Parathyroid adenoma (tissue), 2 donors: ENCODE measurements around the gene SECISBP2.

Experiments
- H2AFZ ChIP-seq: fragments of 300-600 bp; sonication (generic); one replicate; pipeline ENCODE4 v1.7.0; 2017; ENCODE audit warnings: antibody characterized with exemption, mild to moderate bottlenecking
- H3K27ac ChIP-seq: fragments of 300-600 bp; sonication (generic); one replicate; pipeline ENCODE4 v1.7.0; 2017
- H3K27me3 ChIP-seq: fragments of 300-600 bp; sonication (generic); one replicate; pipeline ENCODE4 v1.7.0; 2017; ENCODE audit warnings: low read length; ENCODE audit not compliant: control insufficient read depth, insufficient read depth
- H3K36me3 ChIP-seq: fragments of 300-600 bp; sonication (generic); one replicate; pipeline ENCODE4 v1.7.0; 2017; ENCODE audit warnings: low read length; ENCODE audit not compliant: control insufficient read depth, insufficient read depth
- H3K4me1 ChIP-seq: fragments of 300-600 bp; sonication (generic); one replicate; pipeline ENCODE4 v1.7.0; 2017; ENCODE audit warnings: control low read depth
- H3K4me2 ChIP-seq: fragments of 300-600 bp; sonication (generic); one replicate; pipeline ENCODE4 v1.7.0; 2017; ENCODE audit warnings: low read length
- H3K4me3 ChIP-seq: fragments of 300-600 bp; sonication (generic); one replicate; pipeline ENCODE4 v1.7.0; 2017; ENCODE audit warnings: low read depth, low read length
- H3K79me2 ChIP-seq: fragments of 300-600 bp; sonication (generic); one replicate; pipeline ENCODE4 v1.7.0; 2017; ENCODE audit warnings: control low read depth
- H3K9ac ChIP-seq: fragments of 300-600 bp; sonication (generic); one replicate; pipeline ENCODE4 v1.7.0; 2017; ENCODE audit warnings: mild to moderate bottlenecking
- H3K9me3 ChIP-seq: fragments of 300-600 bp; sonication (generic); one replicate; pipeline ENCODE4 v1.7.0; 2017; ENCODE audit warnings: low read length; ENCODE audit not compliant: control insufficient read depth
- CTCF ChIP-seq: fragments of 300-600 bp; sonication (generic); IDR thresholded peaks from one replicate; pipeline ENCODE4 v1.7.0; 2017; ENCODE audit warnings: antibody characterized with exemption, mild to moderate bottlenecking
- donor health status: primary hyperparathyroidism.

SECISBP2 gene

GRCh38 chr9:89381308-89381609 is 63.0 kb downstream of the SECISBP2 start:
- H3K4me2 ChIP-seq, result no peak overlapping the region
- no peaks in the 10 kb centered on the region for H3K27me3 ChIP-seq
- no peaks in the 10 kb centered on the region for H3K9me3 ChIP-seq
- H2AFZ ChIP-seq, result no peak overlapping the region
- H3K79me2 ChIP-seq, result no peaks in the 10 kb centered on the region
- H3K27ac ChIP-seq, result no peak overlapping the region
- H3K36me3 ChIP-seq, result no peaks in the 10 kb centered on the region
- TF ChIP-seq CTCF, result no peak
- no peaks in the 10 kb centered on the region for H3K4me1 ChIP-seq
- H3K4me3 ChIP-seq, result no peak overlapping the region
- H3K9ac ChIP-seq, result no peak overlapping the region

- Histone ChIP-seq H3K27ac (no peak overlapping the region), H3K9ac (no peak overlapping the region), H3K4me2 (no peak overlapping the region), H3K9me3 (no peaks in the 10 kb centered on the region), H2AFZ (no peak overlapping the region), H3K79me2 (no peaks in the 10 kb centered on the region), H3K36me3 (no peaks in the 10 kb centered on the region), H3K27me3 (no peaks in the 10 kb centered on the region), H3K4me3 (no peak overlapping the region), H3K4me1 (no peaks in the 10 kb centered on the region)
- no peak for TF ChIP-seq CTCF
Measured at GRCh38 chr9:89382026-89382986, 64.0 kb downstream of the SECISBP2 start.

DNA sequence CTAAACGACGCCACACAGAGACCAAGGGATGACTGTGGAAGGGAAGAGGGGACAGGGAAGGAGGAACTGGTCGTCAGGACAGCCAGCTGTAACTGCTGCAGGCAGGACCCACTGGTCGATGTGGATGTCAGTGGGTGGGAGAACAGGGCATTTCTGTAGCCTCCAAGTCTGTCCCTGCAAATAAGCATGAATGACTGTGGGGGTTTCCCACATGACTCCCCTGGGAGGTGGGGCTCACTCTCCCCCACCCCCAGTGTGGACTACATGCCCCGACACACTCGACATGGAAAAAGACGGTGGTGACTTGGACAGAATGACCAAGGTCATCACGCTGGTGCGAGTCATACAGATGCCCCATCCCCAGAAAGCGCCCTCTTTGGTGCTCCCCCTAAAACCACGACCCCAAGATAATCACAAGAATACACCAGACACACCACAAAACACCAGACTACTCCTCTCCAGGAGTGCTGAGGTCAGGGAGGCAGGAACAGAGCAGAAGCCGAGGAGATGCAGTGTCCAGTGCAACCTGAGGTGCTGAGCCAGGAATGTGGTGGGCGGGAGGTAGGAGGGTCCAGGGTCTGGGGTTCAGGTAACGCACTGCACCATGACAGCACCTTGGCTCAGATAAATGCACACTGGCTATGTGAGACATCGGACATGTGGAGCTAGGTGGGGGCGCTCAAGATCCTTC is 64.9 kb downstream of the SECISBP2 start:
- Histone ChIP-seq H3K4me2 (no peak overlapping the region), H3K9ac (no peak overlapping the region), H3K4me3 (no peak overlapping the region), H3K9me3 (no peaks in the 10 kb centered on the region), H3K79me2 (no peaks in the 10 kb centered on the region), H3K27ac (no peak overlapping the region), H2AFZ (no peak overlapping the region), H3K4me1 (no peaks in the 10 kb centered on the region), H3K36me3 (no peaks in the 10 kb centered on the region), H3K27me3 (no peaks in the 10 kb centered on the region)
- TF ChIP-seq CTCF, result no peak

GRCh38 chr9:89383721-89384300 is 65.5 kb downstream of the SECISBP2 start:
- no peak overlapping the region for H3K9ac ChIP-seq
- H3K27me3 ChIP-seq, result no peaks in the 10 kb centered on the region
- H3K4me3 ChIP-seq, result no peak overlapping the region
- no peak overlapping the region for H3K27ac ChIP-seq
- no peaks in the 10 kb centered on the region for H3K36me3 ChIP-seq
- no peaks in the 10 kb centered on the region for H3K4me1 ChIP-seq
- H3K79me2 ChIP-seq, result no peaks in the 10 kb centered on the region
- H3K9me3 ChIP-seq, result no peaks in the 10 kb centered on the region
- no peak overlapping the region for H2AFZ ChIP-seq
- H3K4me2 ChIP-seq, result no peak overlapping the region
- no peak for TF ChIP-seq CTCF
